Left colon (tissue), 2 donors: ENCODE data around the gene ADK. TPM values are rescaled to one million over a fixed set of nuclear protein-coding genes. Genes with fewer than 3 reads are reported as not detected.
"Not testable (repeated sequence)": the region's sequence is repeated elsewhere in the genome, so short reads cannot be mapped to it uniquely, and the experiment has no call there.

Experiments used
- ATAC-seq: fragments of 200-7000 bp; cut with Tn5 transposase; one replicate; pipeline ENCODE4 v1.9.1; 2020; ENCODE audit warnings: mild to moderate bottlenecking, moderate library complexity
- DNase-seq, 2 donors: peaks; one replicate each; pipeline ENCODE4 v3.0.0-alpha.2; 2020
- intact Hi-C, 2 donors: fragments of 100-400 bp; cut with DNase I in 1 of 2; cut with micrococcal nuclease in 1 of 2; formaldehyde crosslinking; loops; one replicate each; pipeline versions ENCODE4 v1.11.2 to v1.14.0; 2022; cut with DNase I, micrococcal nuclease
- total RNA-seq, 2 donors: library from RNA; stranded (reverse); fragmentation: NEBNext Ultra II Directional; extraction: Animal tissue kit (Norgen Biotek cat#: 25700); gene quantifications; one replicate each; pipeline ENCODE4 v1.2.1, GENCODE V29; 2021
- donor health status: DM: no; HTN: no; CAD: no.
- donor health status: DM: yes; HTN: yes; CAD: no.

Gene ADK
- total RNA-seq, 2 donors from 2014 or later, result 16.2 to 16.4 TPM

DNA sequence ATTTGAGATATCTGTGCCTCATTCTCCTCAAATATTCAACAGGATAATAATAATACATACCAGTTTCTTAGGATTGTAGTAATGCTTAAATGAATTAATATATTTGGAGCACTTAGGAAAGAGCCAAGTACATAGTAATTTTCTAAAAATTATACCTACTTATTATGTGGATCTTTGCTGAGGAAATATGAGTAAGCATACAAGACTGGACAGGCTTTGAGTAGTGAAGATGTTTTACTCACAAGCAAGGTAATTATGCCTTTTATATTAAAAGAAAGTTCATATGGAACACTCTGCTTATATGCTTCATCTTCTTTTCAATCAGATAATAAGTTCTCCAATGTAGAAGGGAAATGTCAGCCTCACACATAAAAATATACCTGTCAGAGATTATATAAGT lies 337.9 kb downstream of the ADK start:
- DNase-seq (no peak), ATAC-seq (no peak)
- intact Hi-C loops, result no loop called here

GRCh38 chr10:74490551-74490950 lies 339.5 kb downstream of the ADK start:
- DNase-seq (no peak), ATAC-seq (no peak)
- intact Hi-C loops, result no loop called here

GRCh38 chr10:74491014-74491413 lies 340.0 kb downstream of the ADK start:
- intact Hi-C loops, result no loop called here
- DNase-seq, result no peak
- ATAC-seq, result no peak

GRCh38 chr10:74496276-74496675 lies 345.3 kb downstream of the ADK start:
- ATAC-seq, DNase-seq, intact Hi-C loops: not testable (repeated sequence)

GRCh38 chr10:74498664-74499063 lies 347.6 kb downstream of the ADK start:
- intact Hi-C loops, DNase-seq, ATAC-seq: not testable (repeated sequence)

DNA sequence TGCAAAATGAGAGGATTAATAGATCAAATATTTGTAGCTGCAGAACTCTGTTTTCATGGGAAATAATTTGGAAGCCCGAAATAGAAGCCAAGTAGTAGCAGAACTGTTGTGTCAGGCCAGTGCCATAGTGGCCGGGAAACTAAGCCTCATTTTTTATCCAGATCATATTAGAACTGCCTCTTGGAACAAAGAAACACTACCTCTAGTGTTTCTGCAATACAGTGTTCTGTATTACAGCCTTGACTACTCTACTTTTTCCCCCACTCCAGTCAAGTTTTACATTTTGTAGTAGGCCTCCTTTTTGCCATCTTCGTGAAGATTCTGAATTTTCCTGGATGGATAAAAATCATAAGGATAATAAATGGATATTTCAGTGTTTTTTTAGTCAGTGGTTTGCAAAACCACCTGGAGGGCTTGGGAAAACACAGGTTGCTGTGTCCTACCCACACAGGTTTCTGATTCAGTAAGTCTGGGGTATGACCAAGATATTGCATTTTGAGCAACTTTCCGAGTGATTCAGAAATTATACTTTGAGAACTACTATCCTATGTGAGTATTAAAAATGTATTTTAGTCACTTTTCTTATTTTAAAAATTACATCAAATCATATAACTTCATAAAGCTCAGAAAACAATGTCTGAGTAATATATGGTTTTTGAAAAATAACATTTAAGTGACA lies 349.1 kb downstream of the ADK start:
- intact Hi-C loops, result no loop called here
- ATAC-seq, result no peak
- DNase-seq, result no peak

- intact Hi-C loops, result no loop called here
- DNase-seq, result no peak
- no peak for ATAC-seq
Observed at GRCh38 chr10:74500816-74501215, 349.8 kb downstream of the ADK start.

DNA sequence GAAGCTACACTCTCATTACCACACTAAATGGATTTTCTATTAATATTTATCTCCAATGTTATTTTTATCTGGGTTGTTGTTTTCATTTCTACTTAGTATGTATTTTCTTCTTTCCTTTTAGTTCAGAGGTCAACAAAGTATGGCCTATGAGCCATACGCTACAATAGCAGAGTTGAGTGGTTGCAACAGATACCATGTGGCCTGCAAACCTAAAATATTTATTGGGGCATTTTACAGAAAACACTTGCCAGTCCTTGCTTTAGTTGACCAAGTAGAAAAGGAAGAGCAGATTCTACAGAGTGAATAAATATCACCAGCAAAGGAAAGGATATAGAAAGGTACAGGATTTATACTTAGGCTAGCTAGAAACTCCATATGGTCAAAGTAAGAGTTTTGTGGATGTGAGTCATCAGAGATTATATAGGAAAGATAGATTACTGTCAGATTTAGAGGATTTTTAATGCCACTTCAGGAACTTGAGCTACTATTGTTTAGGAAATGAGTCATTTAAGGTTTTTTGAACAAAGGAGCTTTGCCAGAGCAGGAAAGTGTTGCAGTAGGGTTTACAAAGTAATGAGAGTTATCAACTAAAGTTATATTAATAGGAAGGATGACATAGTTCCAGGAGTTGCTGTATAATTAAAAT lies 352.1 kb downstream of the ADK start:
- intact Hi-C loops, result no loop called here
- DNase-seq (no peak), ATAC-seq (no peak)

- intact Hi-C loops, result no loop called here
- ATAC-seq, result no peak
- no peak for DNase-seq
Observed at GRCh38 chr10:74507951-74508350, 356.9 kb downstream of the ADK start.

DNA sequence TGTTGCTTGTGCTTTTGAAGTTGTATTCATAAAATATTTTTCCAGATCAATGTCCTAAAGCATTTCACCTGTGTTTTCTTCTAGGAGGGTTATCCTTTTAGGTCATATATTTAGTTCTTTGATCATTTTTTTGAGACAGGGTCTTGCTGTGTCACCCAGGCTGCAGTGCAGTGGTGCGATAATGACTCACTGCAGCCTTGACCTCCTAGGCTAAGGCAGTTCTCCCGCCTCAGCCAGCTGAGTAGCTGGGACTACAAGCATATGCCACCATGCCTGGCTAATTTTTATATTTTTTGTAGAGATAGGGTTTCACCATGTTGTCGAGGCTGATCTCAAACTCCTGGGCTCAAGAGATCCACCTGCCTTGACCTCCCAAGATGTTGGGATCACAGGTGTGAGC lies 359.6 kb downstream of the ADK start:
- intact Hi-C loops, result no loop called here
- DNase-seq (no peak), ATAC-seq (no peak)

DNA sequence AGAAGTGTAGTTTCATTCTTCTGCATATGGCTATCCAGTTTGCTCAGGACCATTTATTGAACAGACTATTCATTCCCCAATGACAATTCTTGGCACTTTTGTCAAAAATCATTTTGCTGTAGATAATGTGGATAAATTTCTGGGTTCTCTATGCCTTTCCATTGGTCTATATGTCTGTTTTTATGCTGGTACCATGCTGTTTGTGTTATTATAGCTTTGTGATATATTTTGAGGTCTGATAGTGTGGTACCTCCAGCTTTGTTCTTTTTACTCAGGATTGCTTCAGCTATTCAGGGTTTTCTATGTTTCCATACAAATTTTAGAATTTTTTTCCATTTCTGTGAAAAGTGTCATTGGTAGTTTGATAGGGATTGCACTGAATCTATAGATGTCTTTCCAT lies 360.0 kb downstream of the ADK start:
- no peak for DNase-seq
- intact Hi-C loops, result no loop called here
- no peak for ATAC-seq

DNA sequence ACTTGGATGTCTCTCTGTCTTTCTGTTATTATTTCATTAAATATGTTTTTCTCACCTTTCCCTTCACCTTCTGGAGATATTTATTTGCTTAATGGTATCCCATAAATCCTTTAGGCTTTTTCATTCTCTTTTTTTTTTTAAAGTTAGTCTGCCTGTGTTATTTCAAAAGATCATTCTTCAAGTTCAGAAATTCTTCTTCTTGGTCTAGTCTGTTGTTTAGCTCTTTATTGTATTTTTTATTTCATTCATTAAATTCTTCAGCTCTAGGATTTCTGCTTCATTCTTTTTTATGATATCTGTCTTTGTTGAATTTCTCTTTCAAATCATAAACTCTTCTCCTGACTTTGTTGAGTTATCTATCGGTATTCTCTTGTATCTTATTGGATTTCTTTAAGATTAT lies 363.3 kb downstream of the ADK start:
- DNase-seq, result no peak
- no peak for ATAC-seq
- intact Hi-C loops, result no loop called here

- intact Hi-C loops, result no loop called here
- no peak for ATAC-seq
- DNase-seq, result no peak
Observed at GRCh38 chr10:74518061-74518460, 367.0 kb downstream of the ADK start.

DNA sequence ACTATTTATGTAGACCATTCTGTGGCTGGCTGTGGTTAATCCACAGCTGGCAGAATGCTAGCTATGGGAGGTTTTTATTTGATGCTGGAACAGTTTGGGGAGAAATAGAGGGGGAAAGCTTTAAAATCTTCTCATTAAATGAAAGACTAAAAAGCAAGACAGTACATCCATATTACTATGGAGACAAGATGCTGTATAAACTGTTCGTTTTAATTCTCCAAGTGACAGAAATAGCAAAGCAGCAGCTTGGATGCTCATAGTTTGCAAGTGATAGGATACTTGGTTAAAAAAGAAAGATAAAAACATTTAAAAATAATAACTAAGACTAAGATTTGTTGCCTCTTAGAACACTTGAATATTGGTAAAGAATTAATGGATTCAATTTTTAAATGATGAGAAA lies 370.5 kb downstream of the ADK start:
- intact Hi-C loops, result no loop called here
- no peak for ATAC-seq
- no peak for DNase-seq

- ATAC-seq, result no peak
- intact Hi-C loops, result no loop called here
- no peak for DNase-seq
Observed at GRCh38 chr10:74523199-74523598, 372.2 kb downstream of the ADK start.

- intact Hi-C loops, result no loop called here
- DNase-seq, result no peak
- ATAC-seq, result no peak
Observed at GRCh38 chr10:74525885-74526284, 374.9 kb downstream of the ADK start.

DNA sequence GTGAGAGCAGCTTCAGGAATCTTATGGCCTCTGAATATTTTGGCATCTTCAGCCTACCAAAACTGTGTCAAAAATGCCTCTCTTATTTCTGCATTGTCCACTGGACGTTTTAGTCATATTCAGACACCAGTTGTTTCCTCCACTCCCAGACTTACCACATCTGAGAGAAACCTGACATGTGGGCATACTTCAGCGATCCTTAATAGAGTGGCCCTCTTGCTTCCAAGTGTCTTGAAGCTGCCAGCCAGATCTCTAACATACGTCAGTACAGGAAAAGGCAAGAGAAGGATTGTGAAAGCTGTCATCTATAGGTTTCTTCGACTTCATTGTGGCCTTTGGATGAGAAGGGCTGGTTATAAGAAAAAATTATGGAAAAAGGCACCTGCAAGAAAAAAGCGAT lies 376.6 kb downstream of the ADK start:
- ATAC-seq, DNase-seq, intact Hi-C loops: not testable (repeated sequence)

DNA sequence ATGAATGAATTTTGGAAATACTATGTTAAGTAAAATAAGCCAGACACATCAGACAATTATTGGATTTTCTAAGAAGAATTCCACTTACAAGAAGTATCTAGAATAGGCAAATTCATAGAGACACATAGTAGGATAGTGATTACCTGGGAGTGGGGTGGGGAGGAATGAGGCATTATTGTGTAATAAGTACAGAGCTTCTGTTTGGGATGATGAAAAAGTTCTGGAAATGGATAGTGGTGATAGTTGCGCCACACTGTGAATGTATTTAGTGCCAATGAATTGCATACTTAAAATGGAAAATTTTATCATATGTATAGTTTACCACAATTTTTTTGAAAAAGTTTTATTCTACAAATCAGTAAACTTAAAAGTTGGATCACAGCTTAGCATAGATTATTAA lies 378.2 kb downstream of the ADK start:
- DNase-seq (no peak), ATAC-seq (no peak)
- intact Hi-C loops, result no loop called here

GRCh38 chr10:74530981-74531380 lies 380.0 kb downstream of the ADK start:
- no peak for ATAC-seq
- intact Hi-C loops, result no loop called here
- DNase-seq, result no peak

- intact Hi-C loops, result no loop called here
- ATAC-seq (no peak), DNase-seq (no peak)
Observed at GRCh38 chr10:74539317-74539716, 388.3 kb downstream of the ADK start.

DNA sequence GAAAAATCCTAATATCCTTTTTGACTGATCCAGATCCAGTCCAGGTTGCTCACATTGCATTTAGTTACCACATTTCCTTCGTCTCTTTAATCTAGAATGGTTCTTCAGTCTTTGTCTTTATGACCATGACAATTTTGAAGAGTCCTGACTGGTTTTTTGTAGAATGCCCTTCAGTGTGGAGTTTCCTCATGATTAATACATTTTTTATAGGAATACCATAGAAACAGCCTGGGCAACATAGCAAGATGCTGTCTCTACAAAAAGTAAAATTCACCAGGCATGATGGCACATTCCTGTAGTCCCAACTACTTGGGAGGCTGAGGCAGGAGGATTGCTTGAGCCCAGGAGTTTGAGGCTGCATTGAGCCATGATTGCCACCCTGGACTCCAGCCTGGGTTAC lies 390.4 kb downstream of the ADK start:
- intact Hi-C loops, result no loop called here
- ATAC-seq (no peak), DNase-seq (no peak)
